Calu3 (cell line): ENCODE results near the gene CHPF. TPM values are rescaled to one million over a fixed set of nuclear protein-coding genes. Genes with fewer than 3 reads are reported as not detected.

Experiments
- BruUV-seq: library from RNA; stranded (reverse); fragments of 400-500 nt; replicated peaks from 2 replicates; lab custom pipeline; 2021; lab: Mats Ljungman, UMichigan
- CTCF ChIA-PET: fragments of 300-600 bp; sonication (Branson Sonifier 250); formaldehyde crosslinking; loops from one replicate; lab custom pipeline; 2022; ENCODE audit warnings: antibody characterized with exemption; lab: Charles Lee
- DNase-seq: peaks from one replicate; pipeline ENCODE4 v3.0.0; 2022
- H3K27ac Mint-ChIP-seq: one replicate; pipeline ENCODE4 v1.8.0; 2022; ENCODE audit warnings: mixed read lengths; ENCODE audit not compliant: unreplicated experiment
- H3K27me3 Mint-ChIP-seq: one replicate; pipeline ENCODE4 v1.8.0; 2022; ENCODE audit warnings: mixed read lengths; ENCODE audit not compliant: unreplicated experiment
- H3K36me3 Mint-ChIP-seq: one replicate; pipeline ENCODE4 v1.8.0; 2022; ENCODE audit warnings: mild to moderate bottlenecking, moderate library complexity, mixed read lengths; ENCODE audit not compliant: insufficient read depth, unreplicated experiment
- H3K4me1 Mint-ChIP-seq: one replicate; pipeline ENCODE4 v1.8.0; 2022; ENCODE audit warnings: mild to moderate bottlenecking, low read depth, mixed read lengths; ENCODE audit not compliant: unreplicated experiment
- H3K4me3 Mint-ChIP-seq: one replicate; pipeline ENCODE4 v1.8.0; 2022; ENCODE audit warnings: mild to moderate bottlenecking, low read depth, moderate library complexity, mixed read lengths; ENCODE audit not compliant: unreplicated experiment
- H3K9me3 Mint-ChIP-seq: one replicate; pipeline ENCODE4 v1.8.0; 2022; ENCODE audit warnings: low read depth, mixed read lengths; ENCODE audit not compliant: unreplicated experiment
- CTCF ChIP-seq: fragments of 200-600 bp; IDR thresholded peaks from one replicate; pipeline ENCODE4 v1.8.0; 2022; ENCODE audit warnings: antibody characterized with exemption; ENCODE audit not compliant: unreplicated experiment
- intact Hi-C: fragments of 100-400 bp; cut with micrococcal nuclease; formaldehyde crosslinking; loops from one replicate; pipeline ENCODE4 v1.10.0; 2022; ENCODE audit not compliant: unreplicated experiment
- microRNA-seq: library from miRNA; unstranded; fragments of <30 nt; microRNA quantifications from one replicate; pipeline ENCODE4 v1.2.0, GENCODE V29; 2022
- total RNA-seq: library from RNA; stranded (reverse); gene quantifications from 2 replicates; pipeline ENCODE4 v1.2.3, GENCODE V29; 2022

CHPF gene
- total RNA-seq, 1 experiment from 2014 or later = 141 TPM

- DNase-seq = no peak
- CTCF ChIA-PET = no interaction called here
- Mint-ChIP-seq H3K36me3 (no peaks in the 10 kb centered on the region), H3K9me3 (no peaks in the 10 kb centered on the region), H3K4me1 (no peaks in the 10 kb centered on the region), H3K4me3 (no peak overlapping the region), H3K27ac (no peak overlapping the region), H3K27me3 (peaks cover 73% of the 10 kb centered on the region)
- TF ChIP-seq CTCF = peak; percentile 21
- intact Hi-C loops = no loop called here
- no TSS peak for BruUV-seq
These were observed 53.4 kb downstream of the CHPF start for GRCh38 chr2:219490186-219490585.

GRCh38 chr2:219489315-219489714 lies 54.3 kb downstream of the CHPF start:
- no peak overlapping the region for H3K27ac Mint-ChIP-seq
- no peak overlapping the region for H3K4me3 Mint-ChIP-seq
- H3K36me3 Mint-ChIP-seq = no peaks in the 10 kb centered on the region
- no peaks in the 10 kb centered on the region for H3K4me1 Mint-ChIP-seq
- no peaks in the 10 kb centered on the region for H3K9me3 Mint-ChIP-seq
- CTCF ChIA-PET = no interaction called here
- BruUV-seq = no TSS peak
- peaks cover 69% of the 10 kb centered on the region for H3K27me3 Mint-ChIP-seq
- no peak for DNase-seq
- TF ChIP-seq CTCF = no peak
- intact Hi-C loops = no loop called here

Small RNA genes within 50 kb of the gene (microRNA-seq; reads per million reads assigned to microRNA genes)
- gene MIR3132 = not detected

Other genes with a start within 250 kb of the CHPF start
- gene PTPRN, start 234.4 kb downstream of the CHPF start, total RNA-seq = not detected in 2 replicates
- gene RESP18, start 211.1 kb downstream of the CHPF start, total RNA-seq = not detected in 2 replicates
- 70.3 and 75.1 TPM in 2 replicates for gene DNPEP, start 155.9 kb downstream of the CHPF start, total RNA-seq
- gene DES, start 125.4 kb downstream of the CHPF start, total RNA-seq = not detected in 2 replicates
- gene SPEG, start 109.0 kb downstream of the CHPF start, total RNA-seq = 13.4 and 16.7 TPM in 2 replicates
- gene GMPPA, start 44.9 kb downstream of the CHPF start, total RNA-seq = 53.0 and 59.4 TPM in 2 replicates
- 0.17 TPM in 1 of 2 replicates, not detected in the other for gene ASIC4, start 29.3 kb downstream of the CHPF start, total RNA-seq
- 5.2 and 5.9 TPM in 2 replicates for gene TMEM198, start 219 bp upstream of the CHPF start, total RNA-seq
- gene OBSL1, start 27.7 kb upstream of the CHPF start, total RNA-seq = 65.9 and 76.5 TPM in 2 replicates
- gene INHA, start 28.5 kb upstream of the CHPF start, total RNA-seq = 0.80 and 0.83 TPM in 2 replicates
- 29.3 and 32.5 TPM in 2 replicates for gene STK11IP, start 54.0 kb upstream of the CHPF start, total RNA-seq
- gene SLC4A3, start 83.8 kb upstream of the CHPF start, total RNA-seq = 14.9 and 20.2 TPM in 2 replicates